OCI-LY3 (cell line): ENCODE data around the gene DDX31.

Source experiments
- H2AFZ ChIP-seq: fragments of 200-600, 300-600 bp; shearing (Covaris generic); 2 replicates; pipeline ENCODE4 v1.6.0; 2014; ENCODE audit warnings: antibody characterized with exemption, low read depth, low read length
- H3K27ac ChIP-seq: fragments of 200-600, 300-600 bp; sonication (generic); 2 replicates; pipeline ENCODE4 v1.5.1; 2014; ENCODE audit warnings: mild to moderate bottlenecking, low read length, moderate library complexity, mixed read lengths
- H3K27me3 ChIP-seq: fragments of 200-600, 300-600 bp; sonication (generic); 2 replicates; pipeline ENCODE4 v1.6.1; 2014; ENCODE audit warnings: low read depth, low read length, mixed read lengths
- H3K36me3 ChIP-seq: fragments of 200-600, 300-600 bp; sonication (generic); replicated peaks from 2 replicates; pipeline ENCODE3; 2014; ENCODE audit warnings: low read depth, low read length, mixed read lengths
- H3K4me1 ChIP-seq: fragments of 300-600, 200-600 bp; sonication (generic); 2 replicates; pipeline ENCODE4 v1.6.1; 2014; ENCODE audit warnings: low read length, mixed read lengths
- H3K4me2 ChIP-seq: fragments of 200-600, 300-600 bp; sonication (generic); 2 replicates; pipeline ENCODE4 v1.6.1; 2014; ENCODE audit warnings: low read length, mixed read lengths
- H3K4me3 ChIP-seq: fragments of 300-600, 200-600 bp; sonication (generic); 2 replicates; pipeline ENCODE4 v1.5.1; 2014; ENCODE audit warnings: antibody characterized with exemption, mild to moderate bottlenecking, low read length, moderate library complexity
- H3K79me2 ChIP-seq: fragments of 300-600, 200-600 bp; shearing (Covaris generic); 2 replicates; pipeline ENCODE4 v1.6.1; 2014; ENCODE audit warnings: mild to moderate bottlenecking, low read length, mixed read lengths
- H3K9ac ChIP-seq: fragments of 300-600, 200-600 bp; shearing (Covaris generic); 2 replicates; pipeline ENCODE4 v1.6.0; 2014; ENCODE audit warnings: mild to moderate bottlenecking, low read length, moderate library complexity
- H3K9me3 ChIP-seq: fragments of 200-600, 300-600 bp; shearing (Covaris generic); 2 replicates; pipeline ENCODE4 v1.6.1; 2014; ENCODE audit warnings: low read length, mixed read lengths; ENCODE audit not compliant: insufficient read depth
- H4K20me1 ChIP-seq: fragments of 200-600, 300-600 bp; sonication (generic); 2 replicates; pipeline ENCODE4 v1.6.1; 2016; ENCODE audit warnings: low read length, mixed read lengths; ENCODE audit not compliant: insufficient read depth
- CTCF ChIP-seq: fragments of 200-600, 300-600 bp; sonication (generic); IDR thresholded peaks from 2 replicates; pipeline ENCODE4 v1.5.1; 2014; ENCODE audit warnings: antibody characterized with exemption, low read length, low read depth
- EZH2phosphoT487 ChIP-seq: fragments of 200-600 bp; shearing (Covaris generic); IDR thresholded peaks from 2 replicates; pipeline ENCODE4 v1.6.1; 2018; ENCODE audit warnings: antibody characterized with exemption, mixed run types, low read depth

DDX31 gene

DNA sequence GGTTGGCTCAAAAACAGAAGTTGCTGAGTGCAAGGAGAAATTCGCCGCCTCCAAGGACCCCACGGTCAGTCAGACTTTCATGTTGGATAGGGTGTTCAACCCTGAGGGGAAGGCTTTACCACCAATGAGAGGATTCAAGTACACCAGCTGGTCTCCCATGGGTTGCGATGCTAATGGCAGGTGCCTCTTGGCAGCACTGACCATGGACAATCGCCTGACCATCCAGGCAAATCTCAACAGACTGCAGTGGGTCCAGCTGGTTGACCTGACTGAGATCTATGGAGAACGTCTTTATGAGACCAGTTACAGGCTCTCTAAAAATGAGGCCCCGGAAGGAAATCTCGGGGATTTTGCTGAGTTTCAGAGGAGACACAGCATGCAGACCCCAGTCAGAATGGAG lies 8.2 kb upstream of the DDX31 start:
- H3K4me2 ChIP-seq = no peak overlapping the region
- no peak overlapping the region for H3K27ac ChIP-seq
- peaks cover 6% of the 10 kb centered on the region for H3K4me1 ChIP-seq
- H3K36me3 ChIP-seq = peaks cover 39% of the 10 kb centered on the region
- no peak overlapping the region for H2AFZ ChIP-seq
- peaks cover 99% of the 10 kb centered on the region for H3K79me2 ChIP-seq
- no peaks in the 10 kb centered on the region for H3K9me3 ChIP-seq
- no peak overlapping the region for H3K4me3 ChIP-seq
- TF ChIP-seq CTCF (no peak), EZH2phosphoT487 (no peak)
- no peak overlapping the region for H3K9ac ChIP-seq
- H3K27me3 ChIP-seq = no peaks in the 10 kb centered on the region
- peaks cover 46% of the 10 kb centered on the region for H4K20me1 ChIP-seq

- Histone ChIP-seq H3K4me3 (no peak overlapping the region), H2AFZ (no peak overlapping the region), H3K4me2 (no peak overlapping the region), H3K27ac (no peak overlapping the region), H3K9ac (no peak overlapping the region), H3K27me3 (no peaks in the 10 kb centered on the region), H3K4me1 (peaks cover 14% of the 10 kb centered on the region), H3K36me3 (peaks cover 27% of the 10 kb centered on the region), H3K79me2 (peaks cover 100% of the 10 kb centered on the region), H4K20me1 (peaks cover 50% of the 10 kb centered on the region), H3K9me3 (no peaks in the 10 kb centered on the region)
- no peak for TF ChIP-seq EZH2phosphoT487
- TF ChIP-seq CTCF = no peak
Measured at GRCh38 chr9:132674485-132674884, 4.7 kb upstream of the DDX31 start.

DNA sequence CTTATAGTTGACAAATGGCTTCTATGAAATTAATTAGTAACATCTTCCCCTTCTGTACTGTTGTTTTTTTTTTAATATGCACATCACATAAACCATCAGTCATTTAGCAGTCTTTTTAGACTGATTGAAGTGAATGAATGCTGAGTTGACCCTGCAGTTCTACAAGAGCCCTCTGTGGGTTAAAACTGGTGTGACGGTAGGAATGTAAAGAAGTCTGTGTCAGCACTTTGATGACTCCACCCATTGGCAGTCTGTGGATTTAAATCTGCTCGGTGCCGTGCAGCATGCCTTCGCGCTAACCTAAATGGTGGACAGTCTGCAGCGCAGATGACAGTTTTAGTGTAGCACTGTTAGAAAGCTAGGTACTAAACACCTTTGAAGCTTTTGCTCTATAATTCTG lies 3.6 kb upstream of the DDX31 start:
- Histone ChIP-seq H2AFZ (no peak overlapping the region), H3K27me3 (no peaks in the 10 kb centered on the region), H3K4me3 (no peak overlapping the region), H3K4me2 (no peak overlapping the region), H3K4me1 (peaks cover 17% of the 10 kb centered on the region), H4K20me1 (peaks cover 49% of the 10 kb centered on the region), H3K36me3 (peaks cover 16% of the 10 kb centered on the region), H3K27ac (no peak overlapping the region), H3K9me3 (no peaks in the 10 kb centered on the region), H3K9ac (no peak overlapping the region), H3K79me2 (peaks cover 100% of the 10 kb centered on the region)
- TF ChIP-seq CTCF (no peak), EZH2phosphoT487 (no peak)

DNA sequence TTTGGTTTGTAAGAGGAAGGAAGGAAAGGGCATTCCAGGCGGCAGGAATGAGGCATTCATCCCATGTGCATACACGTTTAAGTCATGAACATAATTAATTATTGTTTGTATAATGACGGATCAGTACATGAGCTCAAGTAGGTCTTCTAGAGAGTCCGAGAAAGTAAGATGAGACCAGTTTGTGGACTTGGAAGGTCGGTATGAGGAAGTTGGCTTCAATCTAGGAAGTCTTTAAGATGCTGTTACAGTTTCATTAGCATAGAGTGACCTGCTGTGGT lies 2.6 kb upstream of the DDX31 start:
- H3K9ac ChIP-seq = no peak overlapping the region

More for the DNA sequence above, 2.6 kb upstream of the DDX31 start:
- H3K9me3 ChIP-seq = no peaks in the 10 kb centered on the region
- peaks cover 100% of the 10 kb centered on the region for H3K79me2 ChIP-seq
- peaks cover 17% of the 10 kb centered on the region for H3K4me1 ChIP-seq
- H3K27me3 ChIP-seq = no peaks in the 10 kb centered on the region
- peaks cover 10% of the 10 kb centered on the region for H3K36me3 ChIP-seq
- H3K27ac ChIP-seq = no peak overlapping the region
- TF ChIP-seq EZH2phosphoT487 = no peak
- no peak for TF ChIP-seq CTCF
- peak overlapping the region; percentile 86; the same call in 1 of the 2 replicates for H3K4me2 ChIP-seq
- H2AFZ ChIP-seq = no peak overlapping the region
- peaks cover 48% of the 10 kb centered on the region for H4K20me1 ChIP-seq
- no peak overlapping the region for H3K4me3 ChIP-seq
